A549 treated with DMSO at 1 μM for 4 hours (cell line): Measurements from ENCODE around the gene CAND2. TPM values are rescaled to one million over a fixed set of nuclear protein-coding genes. Genes with fewer than 3 reads are reported as not detected.

Source experiments
- total RNA-seq: library from RNA; stranded (reverse); fragments of 200-300 nt; extraction: Qiagen RNA extraction; gene quantifications from 5 replicates; pipeline ENCODE4 v1.2.3, GENCODE V29; 2022; ENCODE audit warnings: low read depth

Gene CAND2
- 0.26 to 0.51 TPM (median 0.32 TPM) in 5 replicates for total RNA-seq

GRCh38 chr3:12796171-12797123, at the start of gene CAND2:
TSS of gene CAND2 (plus strand) at chr3:12796680. CDS start at chr3:12796721, 41 bp downstream.

GRCh38 chr3:12759097-12759679, 37.3 kb upstream of the CAND2 start, which contains the start of gene TMEM40:
TSS of gene TMEM40 (minus strand) at chr3:12759259. CDS start at chr3:12749832, 9,427 bp downstream.

GRCh38 chr3:12841149-12841969, 44.9 kb downstream of the CAND2 start, which contains the start of gene RPL32:
TSS of gene RPL32 (minus strand) at chr3:12841565. CDS start at chr3:12840237, 1,328 bp downstream.

Other genes starting within 250 kb of the CAND2 start
- gene MKRN2, start 239.6 kb upstream of the CAND2 start, total RNA-seq: 22.5 to 24.9 TPM (median 23.9 TPM) in 5 replicates
- 58.2 to 62.8 TPM (median 60.8 TPM) in 5 replicates for gene RAF1, start 132.6 kb upstream of the CAND2 start, total RNA-seq
- gene TMEM40, start 37.4 kb upstream of the CAND2 start, total RNA-seq: 0.23 to 0.55 TPM (median 0.42 TPM) in 5 replicates
- 2,298 to 2,477 TPM (median 2,341 TPM) in 5 replicates for gene RPL32, start 44.9 kb downstream of the CAND2 start, total RNA-seq